A549 treated with ZK216348 at 1 μM for 4 hours (cell line): ENCODE results near the gene CTNND2. TPM values are rescaled to one million over a fixed set of nuclear protein-coding genes. Genes with fewer than 3 reads are reported as not detected.

Source experiments
- total RNA-seq: library from RNA; stranded (reverse); fragments of 200-300 nt; extraction: Qiagen RNA extraction; gene quantifications from 5 replicates; pipeline ENCODE4 v1.2.3, GENCODE V29; 2022; ENCODE audit warnings: low read depth

The CTNND2 gene, protein sequence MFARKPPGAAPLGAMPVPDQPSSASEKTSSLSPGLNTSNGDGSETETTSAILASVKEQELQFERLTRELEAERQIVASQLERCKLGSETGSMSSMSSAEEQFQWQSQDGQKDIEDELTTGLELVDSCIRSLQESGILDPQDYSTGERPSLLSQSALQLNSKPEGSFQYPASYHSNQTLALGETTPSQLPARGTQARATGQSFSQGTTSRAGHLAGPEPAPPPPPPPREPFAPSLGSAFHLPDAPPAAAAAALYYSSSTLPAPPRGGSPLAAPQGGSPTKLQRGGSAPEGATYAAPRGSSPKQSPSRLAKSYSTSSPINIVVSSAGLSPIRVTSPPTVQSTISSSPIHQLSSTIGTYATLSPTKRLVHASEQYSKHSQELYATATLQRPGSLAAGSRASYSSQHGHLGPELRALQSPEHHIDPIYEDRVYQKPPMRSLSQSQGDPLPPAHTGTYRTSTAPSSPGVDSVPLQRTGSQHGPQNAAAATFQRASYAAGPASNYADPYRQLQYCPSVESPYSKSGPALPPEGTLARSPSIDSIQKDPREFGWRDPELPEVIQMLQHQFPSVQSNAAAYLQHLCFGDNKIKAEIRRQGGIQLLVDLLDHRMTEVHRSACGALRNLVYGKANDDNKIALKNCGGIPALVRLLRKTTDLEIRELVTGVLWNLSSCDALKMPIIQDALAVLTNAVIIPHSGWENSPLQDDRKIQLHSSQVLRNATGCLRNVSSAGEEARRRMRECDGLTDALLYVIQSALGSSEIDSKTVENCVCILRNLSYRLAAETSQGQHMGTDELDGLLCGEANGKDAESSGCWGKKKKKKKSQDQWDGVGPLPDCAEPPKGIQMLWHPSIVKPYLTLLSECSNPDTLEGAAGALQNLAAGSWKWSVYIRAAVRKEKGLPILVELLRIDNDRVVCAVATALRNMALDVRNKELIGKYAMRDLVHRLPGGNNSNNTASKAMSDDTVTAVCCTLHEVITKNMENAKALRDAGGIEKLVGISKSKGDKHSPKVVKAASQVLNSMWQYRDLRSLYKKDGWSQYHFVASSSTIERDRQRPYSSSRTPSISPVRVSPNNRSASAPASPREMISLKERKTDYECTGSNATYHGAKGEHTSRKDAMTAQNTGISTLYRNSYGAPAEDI (N-terminal part only)
- 0.13 TPM in 1 of 5 replicates, not detected in the others for total RNA-seq

GRCh38 chr5:11904265-11904906 is at the start of gene CTNND2:
CTNND2 (minus strand) TSS chr5:11904446; CDS start chr5:11903853, 593 bp downstream.

